ENCODE results near the gene PCDHB8.
"Not testable (repeated sequence)": the region's sequence is repeated elsewhere in the genome, so short reads cannot be mapped to it uniquely, and the experiment has no call there.

Gene PCDHB8

GRCh38 chr5:141184117-141184855, 6.7 kb downstream of the PCDHB8 start:
- in situ Hi-C loops (cut with MboI; ENCODE audit: low sequenced_read_pairs) = not testable (repeated sequence)

- in situ Hi-C loops (cut with MboI; ENCODE audit: low sequenced_read_pairs) = no loop called here
Observed at GRCh38 chr5:141186897-141187512, 9.4 kb downstream of the PCDHB8 start, which contains the start of gene PCDHB9. Gene PCDHB9 (plus strand): TSS chr5:141187161. CDS start chr5:141187319, 158 bp downstream.

- in situ Hi-C loops (cut with MboI; ENCODE audit: low sequenced_read_pairs) = not testable (repeated sequence)
Observed at GRCh38 chr5:141188682-141189081, 11.1 kb downstream of the PCDHB8 start.

- in situ Hi-C loops (cut with MboI; ENCODE audit: low sequenced_read_pairs) = not testable (repeated sequence)
Observed at GRCh38 chr5:141189131-141189530, 11.5 kb downstream of the PCDHB8 start.

- in situ Hi-C loops (cut with MboI; ENCODE audit: low sequenced_read_pairs) = no loop called here
Observed at GRCh38 chr5:141192110-141192725, 14.6 kb downstream of the PCDHB8 start, which contains the start of gene PCDHB10. Gene PCDHB10 (plus strand): TSS chr5:141192353. CDS start chr5:141192553, 200 bp downstream.

- in situ Hi-C loops (cut with MboI; ENCODE audit: low sequenced_read_pairs) = not testable (repeated sequence)
Observed at GRCh38 chr5:141194332-141194731, 16.7 kb downstream of the PCDHB8 start.

- in situ Hi-C loops (cut with MboI; ENCODE audit: low sequenced_read_pairs) = no loop called here
Observed at GRCh38 chr5:141196363-141196762, 18.8 kb downstream of the PCDHB8 start.

- in situ Hi-C loops (cut with MboI; ENCODE audit: low sequenced_read_pairs) = no loop called here
Observed at GRCh38 chr5:141199359-141200235, 22.0 kb downstream of the PCDHB8 start, which contains the start of gene PCDHB11. Gene PCDHB11 (plus strand): TSS chr5:141199627. CDS start chr5:141199775, 148 bp downstream.

GRCh38 chr5:141201126-141201525, 23.5 kb downstream of the PCDHB8 start:
- in situ Hi-C loops (cut with MboI; ENCODE audit: low sequenced_read_pairs) = not testable (repeated sequence)

- in situ Hi-C loops (cut with MboI; ENCODE audit: low sequenced_read_pairs) = not testable (repeated sequence)
Observed at GRCh38 chr5:141201646-141202045, 24.1 kb downstream of the PCDHB8 start.

GRCh38 chr5:141208478-141208877, 30.9 kb downstream of the PCDHB8 start, which contains the start of gene PCDHB12:
Gene PCDHB12 (plus strand): TSS chr5:141208719. CDS start chr5:141208908, 189 bp downstream.
- in situ Hi-C loops (cut with MboI; ENCODE audit: low sequenced_read_pairs) = no loop called here

GRCh38 chr5:141210281-141210680, 32.7 kb downstream of the PCDHB8 start:
- in situ Hi-C loops (cut with MboI; ENCODE audit: low sequenced_read_pairs) = not testable (repeated sequence)

GRCh38 chr5:141210849-141211248, 33.3 kb downstream of the PCDHB8 start:
- in situ Hi-C loops (cut with MboI; ENCODE audit: low sequenced_read_pairs) = not testable (repeated sequence)

GRCh38 chr5:141213656-141214339, 36.2 kb downstream of the PCDHB8 start, which contains the start of gene PCDHB13:
Gene PCDHB13 (plus strand): TSS chr5:141213919. CDS start chr5:141214124, 205 bp downstream.
- in situ Hi-C loops (cut with MboI; ENCODE audit: low sequenced_read_pairs) = not testable (repeated sequence)

- in situ Hi-C loops (cut with MboI; ENCODE audit: low sequenced_read_pairs) = not testable (repeated sequence)
Observed at GRCh38 chr5:141214583-141214982, 37.0 kb downstream of the PCDHB8 start.

- in situ Hi-C loops (cut with MboI; ENCODE audit: low sequenced_read_pairs) = not testable (repeated sequence)
Observed at GRCh38 chr5:141215504-141215903, 37.9 kb downstream of the PCDHB8 start.

GRCh38 chr5:141216035-141216434, 38.4 kb downstream of the PCDHB8 start:
- in situ Hi-C loops (cut with MboI; ENCODE audit: low sequenced_read_pairs) = not testable (repeated sequence)

GRCh38 chr5:141223112-141223783, 45.7 kb downstream of the PCDHB8 start, which contains the start of gene PCDHB14:
Gene PCDHB14 (plus strand): TSS chr5:141223343. CDS start chr5:141223506, 163 bp downstream.
- in situ Hi-C loops (cut with MboI; ENCODE audit: low sequenced_read_pairs) = no loop called here

- in situ Hi-C loops (cut with MboI; ENCODE audit: low sequenced_read_pairs) = not testable (repeated sequence)
Observed at GRCh38 chr5:141224844-141225243, 47.3 kb downstream of the PCDHB8 start.

Data from hTERT RPE-1 (cell line).